T-helper 22 cell (primary cell): Measurements from ENCODE around the gene TBPL1.

ENCODE experiments used
- DNase-seq: peaks from one replicate; pipeline ENCODE4 v3.0.0-alpha.2; 2020; ENCODE audit warnings: low read depth

TBPL1 gene

GRCh38 chr6:134007077-134007476, 54.1 kb downstream of the TBPL1 start:
- DNase-seq, result no peak

- DNase-seq, result no peak
Measured at GRCh38 chr6:134009876-134010275, 56.9 kb downstream of the TBPL1 start.

- no peak for DNase-seq
Measured at GRCh38 chr6:134010400-134010799, 57.4 kb downstream of the TBPL1 start.

GRCh38 chr6:134010974-134011373, 58.0 kb downstream of the TBPL1 start:
- no peak for DNase-seq

GRCh38 chr6:134014588-134015137, 61.6 kb downstream of the TBPL1 start:
- DNase-seq, result no peak

- no peak for DNase-seq
Measured at GRCh38 chr6:134015719-134016557, 62.9 kb downstream of the TBPL1 start.

- no peak for DNase-seq
Measured at GRCh38 chr6:134016558-134016814, 63.5 kb downstream of the TBPL1 start.

GRCh38 chr6:134020071-134020470, 67.0 kb downstream of the TBPL1 start:
- no peak for DNase-seq

GRCh38 chr6:134020543-134020942, 67.5 kb downstream of the TBPL1 start:
- no peak for DNase-seq

- no peak for DNase-seq
Measured at GRCh38 chr6:134020968-134021367, 67.9 kb downstream of the TBPL1 start.

GRCh38 chr6:134021396-134022122, 68.5 kb downstream of the TBPL1 start:
- DNase-seq, result no peak

- DNase-seq, result no peak
Measured at GRCh38 chr6:134022650-134023049, 69.6 kb downstream of the TBPL1 start.

GRCh38 chr6:134026597-134026996, 73.6 kb downstream of the TBPL1 start:
- no peak for DNase-seq

GRCh38 chr6:134028438-134028837, 75.4 kb downstream of the TBPL1 start:
- no peak for DNase-seq

GRCh38 chr6:134029495-134030455, 76.8 kb downstream of the TBPL1 start:
- no peak for DNase-seq

GRCh38 chr6:134031696-134032255, 78.8 kb downstream of the TBPL1 start:
- no peak for DNase-seq

- DNase-seq, result no peak
Measured at GRCh38 chr6:134034478-134034877, 81.5 kb downstream of the TBPL1 start.

GRCh38 chr6:134034961-134035822, 82.2 kb downstream of the TBPL1 start:
- no peak for DNase-seq

GRCh38 chr6:134035823-134036296, 82.8 kb downstream of the TBPL1 start:
- no peak for DNase-seq

GRCh38 chr6:134039116-134039515, 86.1 kb downstream of the TBPL1 start:
- DNase-seq, result no peak
